Neutrophil (primary cell): ENCODE results near the gene CIRBP.

Experiments used
- H3K27ac ChIP-seq: fragments of 200-600 bp; sonication (generic); 2 replicates; pipeline ENCODE4 v1.5.1; 2016; ENCODE audit warnings: mild to moderate bottlenecking, moderate library complexity
- H3K27me3 ChIP-seq: fragments of 200-600 bp; sonication (generic); 2 replicates; pipeline ENCODE4 v1.6.0; 2016; ENCODE audit warnings: mild to moderate bottlenecking
- H3K36me3 ChIP-seq: fragments of 200-600 bp; sonication (generic); 2 replicates; pipeline ENCODE4 v1.5.1; 2017
- H3K4me1 ChIP-seq, 2 experiments: fragments of 200-600 bp in 1 of 2; sonication (generic) in 1 of 2; 1 replicate in 1 of 2; 2 replicates in 1 of 2; pipeline versions ENCODE4 v1.5.1 to v1.6.1; 2013 to 2016; ENCODE audit warnings: low read depth in 1 of 2, low read length in 1 of 2, mild to moderate bottlenecking in 1 of 2, moderate library complexity in 1 of 2; ENCODE audit not compliant: control insufficient read depth in 1 of 2, insufficient read depth in 1 of 2
- H3K4me3 ChIP-seq, 2 experiments: fragments of 200-600 bp in 1 of 2; sonication (generic) in 1 of 2; 1 replicate in 1 of 2; 2 replicates in 1 of 2; pipeline ENCODE4 v1.5.1; 2013 to 2016; ENCODE audit warnings: low read depth in 1 of 2, low read length in 1 of 2, mild to moderate bottlenecking in 1 of 2, moderate library complexity in 1 of 2
- H3K9me3 ChIP-seq: fragments of 200-600 bp; sonication (generic); 2 replicates; pipeline ENCODE4 v1.5.1; 2016
- TF ChIP-seq, protein P1 (sequence below): fragments of 200-600 bp; sonication (generic); IDR thresholded peaks from 2 replicates; pipeline ENCODE4 v1.5.1; 2016; ENCODE audit warnings: antibody characterized with exemption

CIRBP gene

DNA sequence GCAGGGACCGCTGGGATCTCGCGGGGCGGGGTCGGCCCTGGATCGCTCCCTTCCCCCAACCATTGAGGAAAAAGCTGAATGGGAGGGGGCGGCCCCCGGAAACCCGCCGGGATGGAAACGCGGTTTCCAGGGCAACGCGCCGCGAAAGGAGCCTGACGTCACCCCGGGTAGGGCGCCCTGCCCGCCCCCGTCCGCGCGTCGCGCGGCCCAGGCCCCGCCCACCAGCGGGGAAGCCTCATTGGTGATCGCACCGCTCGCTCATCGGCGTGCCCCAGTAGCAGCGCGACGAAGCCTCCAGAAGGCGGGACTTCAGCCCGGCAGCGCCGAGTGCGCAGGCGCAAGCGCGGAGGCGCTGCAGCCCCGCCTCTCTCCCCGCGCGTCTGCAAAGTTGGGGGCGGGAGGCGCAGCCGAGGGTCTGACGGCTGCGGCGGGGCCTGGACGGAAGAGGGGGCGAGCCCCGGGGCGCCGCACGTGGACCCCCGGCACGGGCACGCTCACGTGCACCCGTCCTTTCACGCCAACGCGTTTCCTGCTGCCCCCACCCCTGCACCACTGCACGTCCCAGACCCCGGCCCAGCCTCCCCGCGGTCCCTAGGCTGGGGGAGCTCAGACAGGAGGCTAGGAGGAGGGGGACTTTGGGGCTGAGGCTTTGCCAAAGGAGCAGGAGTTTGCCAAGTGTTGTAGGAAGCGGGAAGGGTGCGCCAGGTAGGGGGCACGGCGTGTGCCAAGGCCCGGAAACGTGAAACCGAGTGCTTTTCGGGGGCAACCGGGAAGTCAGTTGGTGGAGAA lies 8.2 kb upstream of the CIRBP start:
- H3K27me3 ChIP-seq: no peaks in the 10 kb centered on the region
- peaks cover 43% of the 10 kb centered on the region for H3K36me3 ChIP-seq
- H3K4me3 ChIP-seq: peak overlapping the region; percentile 71 to 72
- no peaks in the 10 kb centered on the region for H3K9me3 ChIP-seq
- H3K27ac ChIP-seq: peak overlapping the region; percentile 100
- TF ChIP-seq, protein P1, sequence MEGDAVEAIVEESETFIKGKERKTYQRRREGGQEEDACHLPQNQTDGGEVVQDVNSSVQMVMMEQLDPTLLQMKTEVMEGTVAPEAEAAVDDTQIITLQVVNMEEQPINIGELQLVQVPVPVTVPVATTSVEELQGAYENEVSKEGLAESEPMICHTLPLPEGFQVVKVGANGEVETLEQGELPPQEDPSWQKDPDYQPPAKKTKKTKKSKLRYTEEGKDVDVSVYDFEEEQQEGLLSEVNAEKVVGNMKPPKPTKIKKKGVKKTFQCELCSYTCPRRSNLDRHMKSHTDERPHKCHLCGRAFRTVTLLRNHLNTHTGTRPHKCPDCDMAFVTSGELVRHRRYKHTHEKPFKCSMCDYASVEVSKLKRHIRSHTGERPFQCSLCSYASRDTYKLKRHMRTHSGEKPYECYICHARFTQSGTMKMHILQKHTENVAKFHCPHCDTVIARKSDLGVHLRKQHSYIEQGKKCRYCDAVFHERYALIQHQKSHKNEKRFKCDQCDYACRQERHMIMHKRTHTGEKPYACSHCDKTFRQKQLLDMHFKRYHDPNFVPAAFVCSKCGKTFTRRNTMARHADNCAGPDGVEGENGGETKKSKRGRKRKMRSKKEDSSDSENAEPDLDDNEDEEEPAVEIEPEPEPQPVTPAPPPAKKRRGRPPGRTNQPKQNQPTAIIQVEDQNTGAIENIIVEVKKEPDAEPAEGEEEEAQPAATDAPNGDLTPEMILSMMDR: no peak
- peaks cover 82 to 86% of the 10 kb centered on the region in 2 experiments for H3K4me1 ChIP-seq

DNA sequence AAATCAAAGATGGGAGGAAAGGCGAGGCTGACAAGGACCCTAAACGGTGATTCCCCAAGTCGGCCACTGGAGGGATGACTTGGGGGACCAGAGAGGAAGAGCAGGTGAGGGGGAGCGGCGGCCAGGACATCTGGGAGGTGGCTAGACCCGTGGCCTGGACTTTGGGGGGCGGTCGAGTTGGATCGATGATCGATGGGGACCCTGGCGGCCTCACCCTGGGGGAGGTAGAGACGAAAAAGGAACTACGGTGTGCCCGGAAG lies 7.7 kb upstream of the CIRBP start:
- H3K9me3 ChIP-seq: no peaks in the 10 kb centered on the region
- H3K27ac ChIP-seq: peak overlapping the region; percentile 100
- no peaks in the 10 kb centered on the region for H3K27me3 ChIP-seq
- peaks cover 86% of the 10 kb centered on the region in 2 experiments for H3K4me1 ChIP-seq
- H3K4me3 ChIP-seq: peak overlapping the region; percentile 71 to 72
- TF ChIP-seq, protein P1: peak; percentile 41
- H3K36me3 ChIP-seq: peaks cover 37% of the 10 kb centered on the region

DNA sequence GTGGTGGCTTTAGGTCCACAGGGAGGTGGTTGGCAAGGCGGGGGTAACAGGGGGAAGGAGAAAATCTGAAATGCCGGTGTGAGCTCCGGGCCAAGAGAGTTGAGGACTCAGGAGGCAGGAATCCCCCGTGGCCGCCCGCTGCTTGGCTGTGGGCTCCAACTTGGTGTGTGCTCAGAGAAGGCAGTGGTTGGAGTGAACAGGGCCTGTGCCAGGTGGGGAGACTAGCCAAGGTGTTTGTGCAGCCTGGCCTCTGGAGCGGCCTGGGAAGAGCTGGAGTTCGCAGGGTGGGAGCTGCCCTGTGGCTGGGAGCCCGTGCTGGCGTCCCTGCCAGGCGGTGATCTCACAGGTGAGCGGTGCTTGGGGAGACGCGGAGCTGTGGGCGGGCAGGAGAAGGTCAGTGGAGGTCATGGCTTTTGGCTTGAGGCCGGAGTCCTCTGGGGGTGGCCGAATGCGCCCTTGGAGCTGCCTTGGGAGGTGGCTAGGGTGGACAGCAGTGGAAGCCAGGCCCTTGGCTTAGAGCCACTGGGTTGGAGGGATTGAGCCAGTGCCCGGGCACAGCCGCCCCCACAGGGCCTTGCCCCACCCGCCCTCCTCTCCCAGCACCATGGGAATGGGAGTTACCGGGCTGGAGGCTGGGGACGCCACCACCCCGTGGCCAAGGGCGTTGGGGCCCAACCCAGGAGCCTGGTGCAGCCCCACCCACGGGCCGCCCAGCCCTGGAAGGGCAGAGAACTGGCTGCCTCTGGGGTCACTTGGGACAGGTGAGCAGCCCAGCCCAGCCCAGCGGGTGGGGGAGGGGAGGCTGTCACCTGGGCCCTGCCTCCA lies 7.1 kb upstream of the CIRBP start:
- Histone ChIP-seq H3K27me3 (no peaks in the 10 kb centered on the region), H3K4me3 (peak overlapping the region; percentile 71 to 72), H3K4me1 (peaks cover 81 to 86% of the 10 kb centered on the region in 2 experiments), H3K36me3 (peaks cover 32% of the 10 kb centered on the region), H3K27ac (peak overlapping the region; percentile 100), H3K9me3 (no peaks in the 10 kb centered on the region)
- TF ChIP-seq, protein P1: no peak

DNA sequence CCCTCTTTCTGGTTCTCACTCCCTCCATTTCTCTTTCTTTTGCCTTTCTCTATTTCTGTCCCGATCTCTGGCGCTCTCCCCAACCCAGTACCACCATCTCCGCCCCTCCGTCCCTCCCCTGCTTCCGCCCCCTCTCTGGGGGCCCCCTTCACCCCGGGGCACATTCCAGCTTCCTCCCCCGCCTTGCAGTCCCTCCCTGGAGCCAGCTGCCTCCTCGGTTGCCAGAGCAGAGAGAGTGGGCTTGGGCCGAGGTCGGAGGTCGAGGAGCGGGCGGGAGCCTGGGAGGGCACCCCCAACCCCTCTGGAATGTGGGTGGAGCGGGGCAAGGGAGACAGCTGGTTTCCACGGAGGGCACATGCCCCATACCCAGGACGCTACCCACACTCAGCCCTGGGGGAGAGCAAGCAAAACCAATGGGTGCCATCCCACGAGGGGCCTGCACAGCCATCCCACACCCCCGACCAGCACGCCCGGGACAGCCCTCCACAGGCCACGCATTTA lies 6.5 kb upstream of the CIRBP start:
- peaks cover 6% of the 10 kb centered on the region for H3K27me3 ChIP-seq
- TF ChIP-seq, protein P1: no peak
- peak overlapping the region; percentile 71 to 72 for H3K4me3 ChIP-seq
- H3K4me1 ChIP-seq: peaks cover 81 to 86% of the 10 kb centered on the region in 2 experiments
- H3K27ac ChIP-seq: peak overlapping the region; percentile 100
- H3K36me3 ChIP-seq: peaks cover 25% of the 10 kb centered on the region
- no peaks in the 10 kb centered on the region for H3K9me3 ChIP-seq

DNA sequence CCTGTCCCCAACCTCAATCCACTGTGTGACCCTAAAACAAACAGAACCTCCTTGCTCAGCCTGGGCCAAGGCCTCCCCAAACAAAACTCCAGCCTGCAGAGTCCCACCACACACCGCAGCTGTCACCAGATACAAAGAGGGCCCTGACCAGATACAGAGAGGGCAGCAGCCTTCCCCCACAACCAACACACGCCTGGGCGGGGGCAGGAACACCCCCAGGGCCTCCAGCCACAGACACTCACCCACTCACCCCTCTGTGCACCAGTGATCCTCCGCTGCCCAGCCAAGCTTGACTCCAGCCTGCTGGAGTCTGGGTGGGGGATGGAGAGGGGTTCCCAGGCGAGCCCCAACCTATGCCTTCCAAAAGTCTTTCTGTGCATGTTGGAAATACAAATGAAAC lies 5.9 kb upstream of the CIRBP start:
- H3K27me3 ChIP-seq: peaks cover 8% of the 10 kb centered on the region
- H3K9me3 ChIP-seq: no peaks in the 10 kb centered on the region
- peak overlapping the region in 1 of 2 experiments; percentile 72 for H3K4me3 ChIP-seq
- peaks cover 20% of the 10 kb centered on the region for H3K36me3 ChIP-seq
- TF ChIP-seq, protein P1: no peak
- H3K4me1 ChIP-seq: peaks cover 81 to 86% of the 10 kb centered on the region in 2 experiments
- H3K27ac ChIP-seq: peak overlapping the region; percentile 100
